GM12878 (cell line): ENCODE results near the gene CALD1. TPM values are rescaled to one million over a fixed set of nuclear protein-coding genes. Genes with fewer than 3 reads are reported as not detected.

Experiments used
- ATAC-seq: fragments of 200-7000 bp; cut with Tn5 transposase; 3 replicates; pipeline ENCODE4 v1.9.1; 2020; ENCODE audit warnings: mild to moderate bottlenecking, moderate library complexity
- BruUV-seq: library from RNA; stranded (reverse); fragments of 400-500 nt; replicated peaks from 2 replicates; lab custom pipeline; 2021; lab: Mats Ljungman, UMichigan
- CTCF ChIA-PET: fragments of 300-600 bp; sonication (Branson Sonifier 250); formaldehyde crosslinking; extraction: SDS; loops from one replicate; lab custom pipeline; 2021; ENCODE audit warnings: inconsistent platforms; lab: Yijun Ruan, JAX
- POLR2A ChIA-PET: fragments of 350-600 bp; formaldehyde crosslinking; extraction: SDS; loops from one replicate; lab custom pipeline; 2021; ENCODE audit warnings: inconsistent platforms; lab: Charles Lee
- RAD21 ChIA-PET: fragments of 300-600 bp; sonication (Branson Sonifier 250); formaldehyde crosslinking; loops from one replicate; lab custom pipeline; 2023; ENCODE audit warnings: antibody characterized with exemption; ENCODE audit not compliant: unreplicated experiment; lab: Charles Lee
- SMC1A ChIA-PET: fragments of 300-600 bp; sonication (Branson Sonifier 250); formaldehyde crosslinking; loops from one replicate; lab custom pipeline; 2023; ENCODE audit not compliant: unreplicated experiment, uncharacterized antibody; lab: Charles Lee
- DNase-seq: peaks from one replicate; pipeline ENCODE4 v3.0.0-alpha.2; 2011; ENCODE audit warnings: low read depth, low spot score
- FAIRE-seq: peaks from 3 replicates; lab custom pipeline; 2011; peaks lifted over from hg19 to GRCh38; lab: Jason Lieb, UNC
- H2AFZ ChIP-seq: 2 replicates; pipeline ENCODE4 v1.6.0; 2011; ENCODE audit warnings: low read depth, low read length, control low read depth; ENCODE audit not compliant: control insufficient read depth
- H3K27ac ChIP-seq: 2 replicates; pipeline ENCODE4 v1.5.1; 2011; ENCODE audit warnings: control low read depth; ENCODE audit not compliant: control insufficient read depth, insufficient read depth
- H3K27me3 ChIP-seq, 2 experiments: replicated peaks in 1 of 2; 2 replicates each; pipeline versions ENCODE4 v1.6.0 to v1.6.1; 2011; ENCODE audit warnings: low read length in 1 of 2; ENCODE audit not compliant: control insufficient read depth in 2 of 2, insufficient read depth in 2 of 2
- H3K36me3 ChIP-seq, 2 experiments: 2 replicates each; pipeline ENCODE4 v1.5.1; 2011; ENCODE audit warnings: low read length in 1 of 2; ENCODE audit not compliant: control insufficient read depth in 2 of 2, insufficient read depth in 2 of 2
- H3K4me1 ChIP-seq: 2 replicates; pipeline ENCODE4 v1.6.1; 2011; ENCODE audit warnings: mild to moderate bottlenecking, low read length, moderate library complexity, mixed read lengths; ENCODE audit not compliant: control insufficient read depth, insufficient read depth
- H3K4me2 ChIP-seq: 2 replicates; pipeline ENCODE4 v1.6.0; 2011; ENCODE audit warnings: control low read depth; ENCODE audit not compliant: control insufficient read depth, insufficient read depth
- H3K4me3 ChIP-seq: fragments of 200-600 bp; sonication (generic); 2 replicates; pipeline ENCODE4 v1.5.1; 2016
- H3K79me2 ChIP-seq: 2 replicates; pipeline ENCODE4 v1.6.0; 2011; ENCODE audit warnings: low read length; ENCODE audit not compliant: control insufficient read depth, insufficient read depth
- H3K9ac ChIP-seq: 2 replicates; pipeline ENCODE4 v1.8.0; 2011; ENCODE audit warnings: low read length, control low read depth, mixed read lengths; ENCODE audit not compliant: control insufficient read depth, insufficient read depth
- H3K9me3 ChIP-seq: replicated peaks from 3 replicates; pipeline ENCODE4 v1.5.1; 2011; ENCODE audit warnings: mild to moderate bottlenecking, low read length; ENCODE audit not compliant: control insufficient read depth, insufficient read depth
- H4K20me1 ChIP-seq: 2 replicates; pipeline ENCODE4 v1.6.0; 2011; ENCODE audit not compliant: control insufficient read depth, insufficient read depth
- BHLHE40 ChIP-seq, 2 experiments: fragments of 450-650 bp in 1 of 2; IDR thresholded peaks; 2 replicates each; pipeline ENCODE4 v1.6.1; 2011 to 2017; ENCODE audit warnings: low read depth in 2 of 2, borderline replicate concordance in 1 of 2, improper control_type of control experiment in 1 of 2, low read length in 1 of 2, mild to moderate bottlenecking in 1 of 2
- ELK1 ChIP-seq: IDR thresholded peaks from 2 replicates; pipeline ENCODE4 v1.6.1; 2012; ENCODE audit warnings: low read depth, low read length, improper control_type of control experiment
- GATAD2B ChIP-seq: fragments of 450-650 bp; conservative IDR thresholded peaks from 2 replicates; pipeline ENCODE4 v1.6.1; 2017; ENCODE audit warnings: low read depth, mild to moderate bottlenecking, moderate library complexity
- MEF2A ChIP-seq: IDR thresholded peaks from 2 replicates; pipeline ENCODE4 v1.6.1; 2011; ENCODE audit warnings: low read depth, mild to moderate bottlenecking, low read length, moderate library complexity; ENCODE audit not compliant: insufficient read depth
- NFYB ChIP-seq: IDR thresholded peaks from 2 replicates; pipeline ENCODE4 v1.6.1; 2011; ENCODE audit warnings: low read depth, mild to moderate bottlenecking, low read length, improper control_type of control experiment, moderate library complexity; ENCODE audit not compliant: insufficient read depth
- POLR2A ChIP-seq: IDR thresholded peaks from 2 replicates; pipeline ENCODE4 v1.6.1; 2011; ENCODE audit warnings: low read depth, mild to moderate bottlenecking, low read length
- POLR2AphosphoS2 ChIP-seq: IDR thresholded peaks from 2 replicates; pipeline ENCODE4 v1.6.1; 2011; ENCODE audit warnings: low read depth, mild to moderate bottlenecking, low read length, improper control_type of control experiment, moderate library complexity
- REST ChIP-seq: IDR thresholded peaks from 2 replicates; pipeline ENCODE4 v1.6.1; 2012; ENCODE audit warnings: mild to moderate bottlenecking, low read depth, low read length
- SRF ChIP-seq, 2 experiments: IDR thresholded peaks; 2 replicates each; pipeline ENCODE4 v1.6.1; 2011; ENCODE audit warnings: low read depth in 2 of 2, low read length in 2 of 2, mild to moderate bottlenecking in 1 of 2, moderate library complexity in 1 of 2
- STAT1 ChIP-seq: fragments of 450-650 bp; conservative IDR thresholded peaks from 2 replicates; pipeline ENCODE4 v1.6.1; 2014; ENCODE audit warnings: antibody characterized with exemption, mild to moderate bottlenecking
- TCF7 ChIP-seq: IDR thresholded peaks from 2 replicates; pipeline ENCODE4 v1.6.1; 2014; ENCODE audit warnings: antibody characterized with exemption, borderline replicate concordance
- USF2 ChIP-seq: IDR thresholded peaks from 2 replicates; pipeline ENCODE4 v1.6.1; 2011; ENCODE audit warnings: low read depth, low read length, improper control_type of control experiment, borderline replicate concordance
- WRNIP1 ChIP-seq: IDR thresholded peaks from 2 replicates; pipeline ENCODE4 v1.6.1; 2011; ENCODE audit warnings: low read depth, low read length, improper control_type of control experiment, borderline replicate concordance
- ZBTB40 ChIP-seq: fragments of 450-650 bp; IDR thresholded peaks from 2 replicates; pipeline ENCODE4 v1.6.1; 2016; ENCODE audit warnings: mild to moderate bottlenecking, moderate library complexity, borderline replicate concordance
- WGBS: methylation state at CpG from one replicate; pipeline ENCODE4 v1.1.6; 2016; ENCODE audit warnings: low lambda C conversion rate; ENCODE audit not compliant: insufficient replicate concordance, insufficient coverage; ENCODE audit errors: missing lambda C conversion rate; 5-methylcytosine and 5-hydroxymethylcytosine counted together
- in situ Hi-C: fragments of 300-500 bp; cut with MboI; formaldehyde crosslinking; loops from 9 replicates; pipeline ENCODE4 v1.14.3; 2018; ENCODE audit warnings: mixed read lengths
- intact Hi-C: fragments of 100-400 bp; cut with micrococcal nuclease; formaldehyde crosslinking; loops from one replicate; pipeline ENCODE4 v1.14.2; 2022; ENCODE audit not compliant: unreplicated experiment
- polyA plus RNA-seq, 11 experiments: library from polyadenylated mRNA; depleted of rRNA in 4 of 11; unstranded in 6 of 11; stranded (reverse) in 5 of 11; fragments of >200 nt; fragmentation: Nextera tagmentation in 4 of 11; fragmentation: Illumina TruSeq in 1 of 11; extraction: Ambion mirVana in 4 of 11; extraction: Trizol in 1 of 11; gene quantifications; 1 replicate in 1 of 11; 2 replicates in 10 of 11; pipeline versions ENCODE4 v1.2.1 to v1.2.3, GENCODE V29; 2011 to 2016; ENCODE audit warnings: inconsistent platforms in 2 of 11, missing spikeins in 2 of 11, low read depth in 1 of 11
- total RNA-seq, 4 experiments: library from RNA; depleted of rRNA in 3 of 4; stranded (reverse); fragments of >200 nt in 3 of 4; fragmentation: Illumina TruSeq in 1 of 4; extraction: Trizol in 1 of 4; gene quantifications; 2 replicates each; pipeline versions ENCODE4 v1.2.1 to v1.2.3, GENCODE V29; 2013 to 2021

The CALD1 gene
- total and polyA plus RNA-seq, 10 of the 15 experiments (the other 5 are each of a cell fraction or from before 2014, with no cell fraction given): 0.03 to 1.3 (median 0.22) TPM

- Histone ChIP-seq H3K27me3 (no peaks in the 10 kb centered on the region; a peak in 2 of 4 replicates), H2AFZ (no peak overlapping the region), H3K36me3 (no peaks in the 10 kb centered on the region), H3K4me1 (no peaks in the 10 kb centered on the region), H3K4me3 (no peak overlapping the region), H3K79me2 (no peaks in the 10 kb centered on the region), H3K4me2 (no peak overlapping the region), H4K20me1 (no peaks in the 10 kb centered on the region), H3K27ac (no peak overlapping the region), H3K9me3 (no peaks in the 10 kb centered on the region), H3K9ac (no peak overlapping the region)
- FAIRE-seq (no peak), DNase-seq (no peak), ATAC-seq (no peak)
- ChIA-PET CTCF (interaction anchor here (1.4 to 1.5 kb wide), 2 partner anchors 17 to 34 kb away, joined by 3 read pairs; no protein-coding TSS in a partner anchor), SMC1A (interaction anchor here (1.5 to 2.2 kb wide), 2 partner anchors 10 to 12 kb away, joined by 5 read pairs; no protein-coding TSS in a partner anchor), RAD21 (no interaction called here), POLR2A (interaction anchor here (0.6 kb wide), 1 partner anchor 70 kb away, joined by 9 read pairs; no protein-coding TSS in a partner anchor)
- WGBS: 56% methylated on average over 6 of the region's 6 CpGs
- no TSS peak for BruUV-seq
- intact Hi-C loops (no loop called here), in situ Hi-C loops (no loop called here)
- TF ChIP-seq ELK1 (no peak), SRF (IDR thresholded peaks at IDR 0.05; ENCODE audit: low read depth in 2 of 2, low read length in 2 of 2) (no peak), GATAD2B (no peak), WRNIP1 (no peak), REST (no peak), POLR2AphosphoS2 (no peak), STAT1 (no peak), ZBTB40 (no peak), USF2 (no peak), NFYB (no peak), MEF2A (no peak), POLR2A (no peak), BHLHE40 (IDR thresholded peaks at IDR 0.05; ENCODE audit: borderline replicate concordance in 1 of 2, low read depth in 2 of 2, low read length in 1 of 2) (no peak), TCF7 (no peak)
Measured at GRCh38 chr7:134836447-134836846, 57.0 kb downstream of the CALD1 start.
